ENCODE measurements around the gene SPIN1.

SPIN1 gene

DNA sequence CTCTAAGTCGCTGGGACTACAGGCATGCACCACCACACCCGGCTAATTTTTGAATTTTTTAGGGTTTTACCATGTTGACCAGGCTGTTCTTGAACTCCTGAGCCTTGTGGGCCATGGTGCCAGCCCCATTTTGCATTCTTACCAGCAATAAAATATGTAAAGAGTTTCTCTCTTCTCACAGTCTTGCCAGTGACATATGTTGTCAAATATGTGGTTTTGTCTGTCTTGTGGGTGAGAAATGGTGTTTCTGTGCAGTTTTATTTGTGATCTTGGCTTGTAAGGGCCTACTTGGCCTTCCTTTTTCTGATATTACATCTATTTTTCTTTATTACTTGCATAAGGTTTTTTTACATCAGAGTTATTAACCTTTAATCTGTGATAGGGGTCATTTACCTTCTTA lies 47.1 kb downstream of the SPIN1 start:
- DNase-seq (ENCODE audit: low read depth, low spot score) = no peak

DNA sequence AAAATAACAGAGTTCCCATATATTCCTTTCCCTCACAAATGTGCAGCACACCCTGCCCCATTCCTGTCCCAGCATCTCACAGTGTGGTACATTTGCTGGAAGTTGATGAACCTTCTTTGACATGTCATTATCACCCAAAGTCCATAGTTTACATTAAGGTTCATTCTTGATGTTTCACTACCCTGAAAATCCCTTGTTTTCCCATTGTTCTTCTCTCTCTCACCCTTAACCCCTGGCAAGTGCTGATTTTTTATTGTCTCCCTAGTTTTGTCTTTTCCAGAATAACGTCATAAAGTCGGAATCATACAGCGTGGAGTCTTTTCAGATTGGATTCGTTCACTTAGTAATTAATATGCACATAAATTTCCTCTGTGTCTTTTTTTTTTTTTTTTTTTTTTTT lies 48.1 kb downstream of the SPIN1 start:
- DNase-seq (ENCODE audit: low read depth, low spot score) = no peak

GRCh38 chr9:88437210-88438146 lies 49.2 kb downstream of the SPIN1 start:
- DNase-seq (ENCODE audit: low read depth, low spot score) = no peak

DNA sequence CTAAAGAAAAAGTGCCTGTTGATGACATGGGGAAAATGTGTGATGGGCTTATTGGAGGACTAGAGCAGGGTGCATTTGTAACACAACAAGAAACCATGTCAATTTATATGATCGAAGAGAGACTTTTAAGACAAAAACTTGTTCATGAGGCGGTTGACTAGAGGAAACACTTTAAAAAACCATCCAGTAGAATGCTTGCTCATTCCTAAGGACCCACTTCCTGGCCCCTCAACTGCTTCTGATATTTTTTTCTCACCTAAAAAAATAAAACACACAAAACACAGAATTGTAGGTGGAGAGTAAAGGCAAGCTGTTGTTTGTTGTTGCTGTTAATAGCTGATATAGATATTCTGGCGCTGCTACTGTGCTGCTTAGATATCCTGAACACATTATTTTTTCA lies 50.6 kb downstream of the SPIN1 start:
- DNase-seq (ENCODE audit: low read depth, low spot score) = no peak

DNA sequence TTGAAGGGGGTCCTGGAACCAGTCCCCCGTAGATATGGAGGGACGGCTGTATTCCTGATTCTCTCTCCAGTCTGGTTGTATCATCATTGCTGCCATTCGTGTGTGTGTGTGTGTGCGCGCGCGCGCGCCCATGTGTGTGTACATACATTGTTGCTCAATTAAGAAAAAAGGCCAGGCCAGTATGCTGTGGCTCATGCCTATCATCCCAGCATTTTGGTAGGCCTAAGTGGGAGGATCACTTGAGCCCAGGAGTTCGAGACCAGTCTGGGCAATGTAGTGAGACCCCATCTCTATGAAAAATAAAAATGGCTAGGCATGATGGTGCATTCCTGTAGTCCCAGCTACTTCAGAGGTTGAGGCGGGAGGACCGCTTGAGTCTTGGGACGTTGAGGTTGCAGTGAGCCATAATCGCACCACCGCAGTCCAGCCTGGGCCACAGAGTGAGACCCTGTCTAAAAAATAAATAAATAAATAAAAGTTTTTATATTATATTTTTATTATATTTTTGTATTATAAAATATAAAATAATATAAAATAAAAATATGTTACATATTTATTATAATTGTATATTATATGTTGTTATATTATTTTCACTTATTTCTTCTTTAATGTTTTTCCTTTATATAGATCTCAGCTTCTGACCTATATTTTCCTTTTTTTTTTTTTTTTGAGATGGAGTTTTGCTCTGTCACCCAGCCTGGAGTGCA lies 53.2 kb downstream of the SPIN1 start:
- DNase-seq (ENCODE audit: low read depth, low spot score) = no peak

GRCh38 chr9:88443480-88444113 lies 55.4 kb downstream of the SPIN1 start:
- no peak for DNase-seq (ENCODE audit: low read depth, low spot score)

DNA sequence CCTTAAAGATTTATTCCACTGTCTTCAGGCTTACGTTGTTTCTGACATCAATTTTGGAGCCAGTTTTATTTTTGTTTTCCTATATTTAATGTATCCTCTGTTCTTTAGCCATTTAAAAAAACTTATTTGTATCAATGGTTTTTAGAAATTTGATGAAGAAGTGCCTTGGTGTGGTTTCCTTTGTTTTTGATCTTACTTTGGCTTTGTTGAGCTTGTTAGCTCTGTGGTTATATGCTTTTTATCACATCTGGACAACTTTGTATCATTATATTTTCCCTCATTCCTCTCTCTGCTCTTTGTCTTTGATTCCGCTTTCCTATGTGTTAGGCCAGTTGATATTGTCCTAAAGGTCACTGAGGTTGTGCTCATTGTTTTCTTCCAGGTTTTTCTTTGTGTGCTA lies 58.5 kb downstream of the SPIN1 start:
- DNase-seq (ENCODE audit: low read depth, low spot score) = no peak

DNA sequence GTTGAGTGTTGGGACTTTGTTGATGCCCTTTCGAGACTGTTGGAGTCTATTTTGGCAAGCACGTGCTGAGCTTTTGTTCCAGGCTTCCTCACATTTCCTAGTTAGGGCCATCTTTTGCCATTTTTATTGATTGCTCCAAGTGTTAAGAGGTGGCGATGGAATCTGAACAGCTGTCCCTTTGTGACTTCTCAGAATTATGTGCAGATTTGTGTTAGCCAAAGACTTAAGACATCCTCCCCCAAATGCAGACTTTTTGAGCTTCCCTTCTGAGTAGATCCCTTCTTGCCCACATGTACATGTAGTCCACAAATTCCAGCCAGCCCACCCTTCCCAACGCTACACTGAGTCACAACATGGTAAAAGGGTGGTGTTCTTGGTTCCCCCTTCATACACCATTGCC lies 59.2 kb downstream of the SPIN1 start:
- no peak for DNase-seq (ENCODE audit: low read depth, low spot score)

- DNase-seq (ENCODE audit: low read depth, low spot score) = no peak
Measured at GRCh38 chr9:88451160-88451559, 62.9 kb downstream of the SPIN1 start.

- DNase-seq (ENCODE audit: low read depth, low spot score) = no peak
Measured at GRCh38 chr9:88458716-88459465, 70.6 kb downstream of the SPIN1 start.

DNA sequence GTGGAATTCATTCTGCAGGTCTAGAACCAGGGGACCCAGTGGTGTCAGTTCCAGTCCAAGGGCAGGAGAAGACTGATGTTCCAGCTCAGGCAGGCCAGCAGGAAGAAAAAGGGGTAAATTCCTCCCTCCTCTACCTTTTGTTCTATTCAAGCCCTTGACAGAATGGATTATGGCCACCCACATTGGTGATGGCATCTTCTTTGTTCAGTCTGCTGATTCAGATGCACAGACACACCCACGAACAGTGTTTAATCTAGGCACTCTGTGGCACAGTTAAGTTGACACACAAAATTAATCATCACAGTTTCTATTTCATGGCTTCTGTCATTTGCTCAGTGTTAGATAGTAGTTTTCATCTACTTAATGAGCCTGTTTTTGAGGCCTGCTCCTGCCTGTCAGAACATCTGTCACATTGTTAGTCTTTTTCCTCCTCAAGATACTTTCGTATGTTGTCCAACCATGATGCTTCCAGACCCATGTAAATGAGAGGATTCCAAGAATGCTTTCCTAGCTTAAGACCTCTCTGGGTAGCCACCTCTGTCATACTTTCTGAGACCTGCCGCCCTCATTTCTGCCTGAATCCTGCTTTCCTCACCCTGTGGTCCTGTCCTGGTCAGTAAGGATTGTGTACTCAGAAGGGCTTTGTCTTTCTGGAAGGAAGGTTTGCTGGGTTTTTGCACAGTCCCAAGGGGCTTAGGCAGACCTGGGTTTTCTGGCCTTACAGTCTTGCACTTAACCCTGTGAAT lies 72.5 kb downstream of the SPIN1 start:
- DNase-seq (ENCODE audit: low read depth, low spot score) = no peak

- no peak for DNase-seq (ENCODE audit: low read depth, low spot score)
Measured at GRCh38 chr9:88462191-88462590, 73.9 kb downstream of the SPIN1 start.

DNA sequence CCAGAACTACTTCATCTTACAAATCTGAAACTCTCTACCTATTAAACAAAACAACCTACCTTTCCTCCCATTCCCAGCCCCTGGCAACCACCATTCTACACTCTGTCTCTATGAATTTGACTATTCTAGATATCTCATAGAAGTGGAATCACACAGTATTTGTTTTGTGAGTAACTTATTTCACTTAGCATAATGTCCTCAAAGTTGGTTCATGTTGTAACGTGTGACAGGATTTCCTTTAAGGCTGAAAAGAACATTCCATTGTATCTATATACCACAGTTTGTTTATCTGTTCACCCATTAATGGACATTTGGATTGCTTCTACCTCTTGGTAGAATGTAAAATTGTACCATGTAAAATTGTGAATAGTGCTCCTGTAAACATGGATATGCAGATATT lies 76.6 kb downstream of the SPIN1 start:
- DNase-seq (ENCODE audit: low read depth, low spot score) = no peak

- no peak for DNase-seq (ENCODE audit: low read depth, low spot score)
Measured at GRCh38 chr9:88468226-88468625, 80.0 kb downstream of the SPIN1 start.

DNA sequence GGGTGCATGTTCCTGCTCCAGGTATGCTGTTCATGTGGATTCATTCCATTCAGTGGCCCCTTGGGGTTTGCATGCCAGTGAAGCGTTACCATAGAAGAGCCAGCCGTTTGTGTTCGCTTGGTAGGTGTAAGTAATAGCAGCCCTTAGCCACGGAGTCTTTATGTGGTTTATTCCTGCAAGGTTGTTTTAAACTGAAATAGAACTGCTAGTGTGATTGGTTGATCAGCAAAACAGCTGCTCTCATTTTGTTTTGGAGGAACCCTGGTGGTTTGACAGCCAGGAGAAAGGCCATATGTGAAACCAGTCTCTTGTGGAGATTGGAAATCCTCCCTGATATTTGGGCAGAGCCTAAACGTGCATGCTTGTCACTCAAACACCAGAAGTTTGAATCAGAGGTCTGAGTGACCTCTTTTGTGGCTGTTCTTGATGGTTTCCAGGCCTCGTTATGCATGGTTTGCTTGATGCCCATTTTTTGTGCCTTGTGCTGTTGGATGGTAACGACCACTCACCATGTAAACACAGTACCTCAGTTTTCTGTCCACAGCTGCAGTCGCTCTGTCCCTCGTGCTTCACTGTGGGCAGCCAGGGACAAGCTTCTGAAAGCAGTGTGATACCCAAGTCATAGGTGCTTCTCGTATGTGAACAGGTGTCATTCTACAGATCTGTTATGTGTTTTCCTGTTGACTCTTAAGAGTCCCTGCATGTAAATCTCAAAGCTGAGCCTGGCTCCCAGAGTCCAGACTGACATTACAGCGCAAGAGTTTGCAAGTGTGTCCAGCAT lies 88.4 kb downstream of the SPIN1 start:
- no peak for DNase-seq (ENCODE audit: low read depth, low spot score)

GRCh38 chr9:88477300-88477751 lies 89.1 kb downstream of the SPIN1 start:
- DNase-seq (ENCODE audit: low read depth, low spot score) = no peak

GRCh38 chr9:88478246-88478645 lies 90.0 kb downstream of the SPIN1 start:
- DNase-seq (ENCODE audit: low read depth, low spot score) = no peak

- no peak for DNase-seq (ENCODE audit: low read depth, low spot score)
Measured at GRCh38 chr9:88481933-88482332, 93.7 kb downstream of the SPIN1 start.

DNA sequence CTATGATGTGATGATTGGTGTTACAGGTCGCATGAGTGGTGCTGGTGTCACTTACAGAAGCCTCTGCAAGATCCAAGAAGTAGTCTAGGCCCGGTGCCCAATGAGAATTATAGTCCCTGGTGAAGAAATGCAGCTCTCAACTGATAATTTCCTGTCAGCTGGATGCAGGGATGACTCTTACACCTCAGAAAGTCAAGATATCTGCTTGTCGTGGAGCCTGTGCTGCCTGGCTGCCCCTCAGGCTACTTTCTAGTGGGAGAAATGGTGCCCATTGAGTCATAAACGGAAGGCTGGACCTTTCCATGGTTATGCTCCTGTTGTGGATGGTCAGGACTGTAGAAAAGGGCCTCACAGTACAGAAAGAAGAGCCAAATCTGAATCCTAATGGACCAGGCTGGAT lies 99.9 kb downstream of the SPIN1 start:
- DNase-seq (ENCODE audit: low read depth, low spot score) = no peak
